Astrocyte (in vitro differentiated cells and primary cell): ENCODE data around the gene NAAA.

Source experiments
- CTCF ChIP-seq: IDR thresholded peaks from 2 replicates; pipeline ENCODE4 v1.5.1; 2011; ENCODE audit warnings: low read depth, mild to moderate bottlenecking, inconsistent platforms, low read length, moderate library complexity; ENCODE audit not compliant: insufficient read depth
- EZH2 ChIP-seq: IDR thresholded peaks from 2 replicates; pipeline ENCODE4 v1.6.1; 2012; ENCODE audit warnings: mild to moderate bottlenecking, low read length, inconsistent platforms; ENCODE audit not compliant: insufficient read depth

- no peak for TF ChIP-seq CTCF
- TF ChIP-seq EZH2, result no peak
Measured at GRCh38 chr4:75939890-75940691, 722 bp downstream of the NAAA start.
